SK-N-SH treated with all-trans-retinoic acid at 6 μM for 48 hours (cell line): ENCODE measurements around the gene PTPN7.

ENCODE experiments used
- CSDC2 ChIP-seq: fragments of 250-450 bp; sonication (Bioruptor Pico); IDR thresholded peaks from 2 replicates; pipeline ENCODE4 v1.5.0; 2020; ENCODE audit warnings: mild to moderate bottlenecking, moderate library complexity
- TF ChIP-seq, protein P1 (sequence below): fragments of 250-450 bp; sonication (Bioruptor Pico); IDR thresholded peaks from 2 replicates; pipeline ENCODE4 v1.8.0; 2021; ENCODE audit warnings: low read depth, mild to moderate bottlenecking, moderate library complexity, borderline replicate concordance

DNA sequence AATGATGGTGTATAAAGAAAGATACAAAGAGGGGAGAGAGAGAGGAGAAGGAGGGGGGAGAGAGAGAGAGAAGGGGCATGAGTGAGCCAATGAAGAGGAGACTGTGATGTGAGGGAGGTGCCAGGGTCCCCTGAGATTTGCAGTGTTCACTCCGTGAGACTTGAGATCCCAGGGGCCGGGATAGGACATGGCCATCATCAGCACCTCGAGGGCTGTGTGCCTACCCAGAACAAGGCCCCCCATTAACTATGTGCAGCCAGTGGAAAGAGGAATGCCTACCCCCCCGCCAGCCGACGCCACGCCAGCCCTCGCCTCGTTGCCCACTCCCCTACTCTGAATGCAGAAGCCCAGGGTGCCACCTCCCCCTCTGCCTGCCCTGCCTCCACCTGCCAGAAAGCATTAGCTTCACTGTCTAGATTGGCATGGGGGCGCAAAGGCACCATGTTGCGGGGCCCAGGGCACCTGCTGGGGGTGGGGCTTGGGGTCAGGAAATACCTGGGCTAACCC is 48.0 kb upstream of the PTPN7 start:
- TF ChIP-seq, protein P1, sequence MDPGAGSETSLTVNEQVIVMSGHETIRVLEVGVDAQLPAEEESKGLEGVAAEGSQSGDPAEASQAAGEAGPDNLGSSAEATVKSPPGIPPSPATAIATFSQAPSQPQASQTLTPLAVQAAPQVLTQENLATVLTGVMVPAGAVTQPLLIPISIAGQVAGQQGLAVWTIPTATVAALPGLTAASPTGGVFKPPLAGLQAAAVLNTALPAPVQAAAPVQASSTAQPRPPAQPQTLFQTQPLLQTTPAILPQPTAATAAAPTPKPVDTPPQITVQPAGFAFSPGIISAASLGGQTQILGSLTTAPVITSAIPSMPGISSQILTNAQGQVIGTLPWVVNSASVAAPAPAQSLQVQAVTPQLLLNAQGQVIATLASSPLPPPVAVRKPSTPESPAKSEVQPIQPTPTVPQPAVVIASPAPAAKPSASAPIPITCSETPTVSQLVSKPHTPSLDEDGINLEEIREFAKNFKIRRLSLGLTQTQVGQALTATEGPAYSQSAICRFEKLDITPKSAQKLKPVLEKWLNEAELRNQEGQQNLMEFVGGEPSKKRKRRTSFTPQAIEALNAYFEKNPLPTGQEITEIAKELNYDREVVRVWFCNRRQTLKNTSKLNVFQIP (CRISPR knock-in tag) = no peak
- no peak for TF ChIP-seq CSDC2 (CRISPR knock-in tag)
